Measurements from ENCODE around the gene C9orf85. TPM values are rescaled to one million over a fixed set of nuclear protein-coding genes. Genes with fewer than 3 reads are reported as not detected.

C9orf85 gene
- total and polyA plus RNA-seq, 2 of the 8 experiments (the other 6 are each of a cell fraction or from before 2014, with no cell fraction given) = 6.3 to 14.5 TPM

DNA sequence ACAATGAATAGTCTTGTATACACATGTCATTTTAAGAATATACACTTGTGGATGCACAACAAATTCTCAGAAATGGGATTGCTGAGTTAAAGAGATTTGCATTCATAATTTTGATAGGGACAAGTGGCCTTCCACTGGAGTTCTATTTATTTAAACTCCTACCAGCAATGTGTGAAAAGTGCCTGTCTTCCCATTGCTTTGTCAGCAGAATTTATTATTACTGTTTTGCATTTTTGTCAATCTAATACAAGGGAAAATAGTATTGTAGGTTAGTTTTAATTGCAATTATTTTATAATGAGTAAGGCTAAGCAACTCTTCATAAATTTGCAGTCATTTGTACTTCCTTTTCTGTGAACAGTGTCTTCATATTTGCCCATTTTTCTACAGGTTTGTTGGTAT is 94.0 kb downstream of the C9orf85 start:
- H3K27ac ChIP-seq (ENCODE audit: low read depth, low read length) = no peak overlapping the region
- H3K36me3 ChIP-seq (ENCODE audit: control insufficient read depth in 2 of 4, insufficient read depth in 4 of 4, low read length in 3 of 4) = no peaks in the 10 kb centered on the region
- H3K79me1 ChIP-seq (ENCODE audit: low read depth, low read length) = no peaks in the 10 kb centered on the region
- H3K14ac ChIP-seq (ENCODE audit: insufficient read length) = no peak overlapping the region
- no peak overlapping the region for H3K4me2 ChIP-seq (ENCODE audit: insufficient read depth in 1 of 2, low read depth in 2 of 2, low read length in 2 of 2)
- H3K4me1 ChIP-seq (replicated peaks in 1 of 4; ENCODE audit: control insufficient read depth in 3 of 4, insufficient read depth in 4 of 4, low read length in 3 of 4) = peaks cover 0 to 7% (median 2%) of the 10 kb centered on the region in 4 experiments; a peak in 2 of 7 replicates
- no peak overlapping the region for H2BK20ac ChIP-seq (ENCODE audit: low read length)
- no peaks in the 10 kb centered on the region for H3K79me2 ChIP-seq (ENCODE audit: control insufficient read depth in 1 of 2, insufficient read depth in 2 of 2, low read length in 2 of 2)
- DNase-seq (ENCODE audit: low read depth in 1 of 2, low spot score in 2 of 2) = no peak
- ChIA-PET CTCF (ENCODE audit: partially characterized antibody) (interaction anchor here (1.1 to 1.8 kb wide), 3 partner anchors 16 to 34 kb away, joined by 4 to 6 read pairs (median 5); no protein-coding TSS in a partner anchor), POLR2A (ENCODE audit: partially characterized antibody) (no interaction called here)
- no peak overlapping the region for H3K4me3 ChIP-seq (ENCODE audit: extremely low read depth in 1 of 4, insufficient read depth in 2 of 4, low read depth in 3 of 4, low read length in 4 of 4)
- no peaks in the 10 kb centered on the region for H4K20me1 ChIP-seq (replicated peaks in 1 of 2; ENCODE audit: control insufficient read depth in 1 of 2, insufficient read depth in 2 of 2, low read length in 2 of 2)
- H4K5ac ChIP-seq (ENCODE audit: insufficient read length, low read depth, low read length) = no peak overlapping the region
- no peak overlapping the region for H2BK15ac ChIP-seq (ENCODE audit: low read length)
- H3K23me2 ChIP-seq (ENCODE audit: low read depth, low read length) = no peaks in the 10 kb centered on the region
- no peak overlapping the region for H2BK120ac ChIP-seq (replicated peaks; ENCODE audit: low read depth, low read length)
- no peak overlapping the region for H4K8ac ChIP-seq (ENCODE audit: extremely low read depth, insufficient read depth, low read length)
- H4K91ac ChIP-seq (replicated peaks; ENCODE audit: insufficient read length, low read length) = no peak overlapping the region
- no peak overlapping the region for H3K4ac ChIP-seq (replicated peaks; ENCODE audit: insufficient read length, low read depth, low read length)
- no peak overlapping the region for H2BK5ac ChIP-seq (ENCODE audit: low read depth, low read length)
- no peak overlapping the region for H3K56ac ChIP-seq (replicated peaks; ENCODE audit: insufficient read length, low read depth, low read length)
- H3K23ac ChIP-seq (ENCODE audit: insufficient read length) = no peak overlapping the region
- no peak overlapping the region for H2BK12ac ChIP-seq (ENCODE audit: low read depth, low read length)
- no peak for FAIRE-seq
- no peak overlapping the region for H2AFZ ChIP-seq (ENCODE audit: low read length)
- H3K27me3 ChIP-seq (replicated peaks in 1 of 4; ENCODE audit: control insufficient read depth in 3 of 4, extremely low read depth in 1 of 4, insufficient read depth in 3 of 4, low read length in 3 of 4) = no peaks in the 10 kb centered on the region
- no peak overlapping the region for H3K9ac ChIP-seq (replicated peaks in 1 of 4; ENCODE audit: extremely low read depth in 1 of 4, low read depth in 3 of 4, low read length in 3 of 4)
- no peak overlapping the region for H3K18ac ChIP-seq (ENCODE audit: extremely low read depth, low read length)
- H3K9me3 ChIP-seq (ENCODE audit: insufficient read depth in 2 of 2, low read depth in 1 of 2, low read length in 1 of 2) = peaks cover 6 to 10% of the 10 kb centered on the region in 2 experiments; a peak in 3 of 4 replicates
- H2AK5ac ChIP-seq (ENCODE audit: low read depth, low read length) = no peak overlapping the region
- TF ChIP-seq SP4 (IDR thresholded peaks at IDR 0.05; ENCODE audit: low read length) = no peak
- no peak for TF ChIP-seq CTBP2 (IDR thresholded peaks at IDR 0.05; ENCODE audit: borderline replicate concordance, insufficient read depth, insufficient read length, low read length)
